GM12878 (cell line): ENCODE data around the gene AGAP1. TPM values are rescaled to one million over a fixed set of nuclear protein-coding genes. Genes with fewer than 3 reads are reported as not detected.

ENCODE experiments used
- BHLHE40 ChIP-seq, 2 experiments: fragments of 450-650 bp in 1 of 2; IDR thresholded peaks; 2 replicates each; pipeline ENCODE4 v1.6.1; 2011 to 2017; ENCODE audit warnings: low read depth in 2 of 2, borderline replicate concordance in 1 of 2, improper control_type of control experiment in 1 of 2, low read length in 1 of 2, mild to moderate bottlenecking in 1 of 2
- CTCF ChIP-seq, 3 experiments: IDR thresholded peaks in 2 of 3; conservative IDR thresholded peaks in 1 of 3; 2 replicates each; pipeline ENCODE4 v1.5.1; 2011; ENCODE audit warnings: low read depth in 3 of 3, low read length in 3 of 3, mild to moderate bottlenecking in 3 of 3, control low read depth in 2 of 3, moderate library complexity in 2 of 3, inconsistent platforms in 1 of 3, mixed read lengths in 1 of 3; ENCODE audit not compliant: control insufficient read depth in 2 of 3, insufficient read depth in 1 of 3; ENCODE audit errors: extremely low read depth in 1 of 3
- DPF2 ChIP-seq: fragments of 450-650 bp; IDR thresholded peaks from 2 replicates; pipeline ENCODE4 v1.6.1; 2017; ENCODE audit warnings: mild to moderate bottlenecking
- EGR1 ChIP-seq, 2 experiments: IDR thresholded peaks; 1 replicate in 1 of 2; 2 replicates in 1 of 2; pipeline ENCODE4 v1.6.1; 2011 to 2012; ENCODE audit warnings: low read depth in 2 of 2, low read length in 2 of 2, borderline replicate concordance in 1 of 2, mild to moderate bottlenecking in 1 of 2, moderate library complexity in 1 of 2
- GABPA ChIP-seq: IDR thresholded peaks from 2 replicates; pipeline ENCODE4 v1.6.1; 2014; ENCODE audit warnings: antibody characterized with exemption, low read depth, mild to moderate bottlenecking, inconsistent platforms
- HDGF ChIP-seq: fragments of 450-650 bp; IDR thresholded peaks from 2 replicates; pipeline ENCODE4 v1.6.1; 2016; ENCODE audit warnings: antibody characterized with exemption
- KAT2A ChIP-seq: conservative IDR thresholded peaks from 2 replicates; pipeline ENCODE4 v1.6.1; 2011; ENCODE audit warnings: low read depth, low read length; ENCODE audit not compliant: control insufficient read depth
- NRF1 ChIP-seq: conservative IDR thresholded peaks from 2 replicates; pipeline ENCODE4 v1.6.1; 2011; ENCODE audit warnings: mild to moderate bottlenecking, low read depth, low read length, improper control_type of control experiment
- POLR2AphosphoS5 ChIP-seq: IDR thresholded peaks from 2 replicates; pipeline ENCODE4 v1.6.1; 2011; ENCODE audit warnings: mild to moderate bottlenecking, low read length, inconsistent platforms
- RELA ChIP-seq: fragments of 450-650 bp; IDR thresholded peaks from 2 replicates; pipeline ENCODE4 v1.8.0; 2014; ENCODE audit warnings: borderline replicate concordance; ENCODE audit not compliant: partially characterized antibody
- REST ChIP-seq: IDR thresholded peaks from 2 replicates; pipeline ENCODE4 v1.6.1; 2012; ENCODE audit warnings: mild to moderate bottlenecking, low read depth, low read length
- ZNF217 ChIP-seq: fragments of 450-650 bp; IDR thresholded peaks from 2 replicates; pipeline ENCODE4 v1.6.1; 2017; ENCODE audit warnings: antibody characterized with exemption, mild to moderate bottlenecking
- ZNF622 ChIP-seq: fragments of 450-650 bp; IDR thresholded peaks from 2 replicates; pipeline ENCODE4 v1.6.1; 2017; ENCODE audit warnings: mild to moderate bottlenecking, inconsistent platforms
- polyA plus RNA-seq, 11 experiments: library from polyadenylated mRNA; depleted of rRNA in 4 of 11; unstranded in 6 of 11; stranded (reverse) in 5 of 11; fragments of >200 nt; fragmentation: Nextera tagmentation in 4 of 11; fragmentation: Illumina TruSeq in 1 of 11; extraction: Ambion mirVana in 4 of 11; extraction: Trizol in 1 of 11; gene quantifications; 1 replicate in 1 of 11; 2 replicates in 10 of 11; pipeline versions ENCODE4 v1.2.1 to v1.2.3, GENCODE V29; 2011 to 2016; ENCODE audit warnings: inconsistent platforms in 2 of 11, missing spikeins in 2 of 11, low read depth in 1 of 11
- total RNA-seq, 4 experiments: library from RNA; depleted of rRNA in 3 of 4; stranded (reverse); fragments of >200 nt in 3 of 4; fragmentation: Illumina TruSeq in 1 of 4; extraction: Trizol in 1 of 4; gene quantifications; 2 replicates each; pipeline versions ENCODE4 v1.2.1 to v1.2.3, GENCODE V29; 2013 to 2021
- TF ChIP-seq, protein P1 (sequence below): IDR thresholded peaks from 2 replicates; pipeline ENCODE4 v1.6.1; 2011; ENCODE audit warnings: low read depth, mild to moderate bottlenecking, low read length, moderate library complexity, borderline replicate concordance; ENCODE audit errors: extremely low read depth

Gene AGAP1
- total and polyA plus RNA-seq, 10 of the 15 experiments (the other 5 are each of a cell fraction or from before 2014, with no cell fraction given): 0.05 to 0.15 (median 0.06) TPM; not detected in 7

DNA sequence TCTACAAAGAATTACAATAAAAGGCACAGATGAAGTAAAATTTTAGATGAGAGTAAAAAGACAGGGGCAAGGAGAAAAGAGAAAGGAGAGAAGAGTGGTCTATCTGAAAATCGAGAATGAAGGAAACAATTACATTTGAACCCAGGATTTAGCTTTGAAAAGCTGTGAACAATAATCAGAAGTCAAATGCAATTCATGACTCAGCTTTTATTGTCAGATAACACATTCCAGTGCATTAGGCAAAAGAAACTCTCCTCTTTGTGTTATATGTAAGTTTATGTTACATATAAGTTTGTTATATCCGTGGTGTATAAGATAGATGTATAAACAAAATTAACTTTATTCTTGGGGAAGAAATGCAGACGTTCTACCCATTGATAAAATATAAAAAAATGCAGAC, 389.8 kb downstream of the AGAP1 start (continued):
- TF ChIP-seq, protein P1, sequence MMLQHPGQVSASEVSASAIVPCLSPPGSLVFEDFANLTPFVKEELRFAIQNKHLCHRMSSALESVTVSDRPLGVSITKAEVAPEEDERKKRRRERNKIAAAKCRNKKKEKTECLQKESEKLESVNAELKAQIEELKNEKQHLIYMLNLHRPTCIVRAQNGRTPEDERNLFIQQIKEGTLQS: no peak
- no peak for TF ChIP-seq CTCF (IDR thresholded peaks at IDR 0.05 in 2 of 3, conservative IDR thresholded peaks at IDR 0.05 in 1 of 3; ENCODE audit: control insufficient read depth in 2 of 3, extremely low read depth in 1 of 3, insufficient read depth in 1 of 3, low read depth in 3 of 3, low read length in 3 of 3)
- no peak for TF ChIP-seq GABPA
- TF ChIP-seq ZNF622: no peak
- no peak for TF ChIP-seq DPF2
- no peak for TF ChIP-seq ZNF217
- TF ChIP-seq REST: no peak
- no peak for TF ChIP-seq BHLHE40 (IDR thresholded peaks at IDR 0.05; ENCODE audit: borderline replicate concordance in 1 of 2, low read depth in 2 of 2, low read length in 1 of 2)
- no peak for TF ChIP-seq NRF1
- TF ChIP-seq HDGF: no peak
- TF ChIP-seq EGR1 (IDR thresholded peaks at IDR 0.05; ENCODE audit: borderline replicate concordance in 1 of 2, low read depth in 2 of 2, low read length in 2 of 2): no peak
- no peak for TF ChIP-seq KAT2A
- TF ChIP-seq POLR2AphosphoS5: no peak
- TF ChIP-seq RELA: no peak
